Thymus (tissue), 11 donors: ENCODE data around the gene SETBP1. TPM values are rescaled to one million over a fixed set of nuclear protein-coding genes. Genes with fewer than 3 reads are reported as not detected.

Experiments used
- DNase-seq, 9 donors: peaks; one replicate each; pipeline ENCODE4 v3.0.0-alpha.2; 2013; ENCODE audit warnings: low spot score in 9 of 9, low read depth in 6 of 9, missing footprints in 1 of 9
- H3K27ac ChIP-seq, 2 donors: one replicate each; pipeline ENCODE4 v1.5.1; 2013; ENCODE audit warnings: control low read depth in 1 of 2, low read depth in 1 of 2, low read length in 1 of 2, mild to moderate bottlenecking in 1 of 2, moderate library complexity in 1 of 2
- H3K27me3 ChIP-seq, 2 donors: one replicate each; pipeline ENCODE4 v1.5.1; 2013; ENCODE audit warnings: low read length in 1 of 2; ENCODE audit not compliant: control insufficient read depth in 2 of 2, insufficient read depth in 1 of 2
- H3K36me3 ChIP-seq, 2 donors: one replicate each; pipeline ENCODE4 v1.5.1; 2013; ENCODE audit warnings: low read length in 1 of 2, mild to moderate bottlenecking in 1 of 2, moderate library complexity in 1 of 2; ENCODE audit not compliant: control insufficient read depth in 2 of 2, insufficient read depth in 2 of 2
- H3K4me1 ChIP-seq, 2 donors: one replicate each; pipeline ENCODE4 v1.5.1; 2013; ENCODE audit warnings: low read length in 2 of 2; ENCODE audit not compliant: control insufficient read depth in 2 of 2, insufficient read depth in 2 of 2
- H3K4me3 ChIP-seq, 2 donors: one replicate each; pipeline ENCODE4 v1.5.1; 2013; ENCODE audit warnings: low read length in 2 of 2, control low read depth in 1 of 2, mild to moderate bottlenecking in 1 of 2
- H3K9me3 ChIP-seq, 2 donors: one replicate each; pipeline ENCODE4 v1.5.1; 2013; ENCODE audit warnings: low read length in 1 of 2, mild to moderate bottlenecking in 1 of 2; ENCODE audit not compliant: control insufficient read depth in 2 of 2, insufficient read depth in 1 of 2
- WGBS: extraction: QIAGEN DNeasy Blood & Tissue Kit; methylation state at CpG from one replicate; pipeline ENCODE4 v1.1.7; 2013; 5-methylcytosine and 5-hydroxymethylcytosine counted together
- polyA plus RNA-seq: library from polyadenylated mRNA; stranded (reverse); fragments of 200-250 nt; gene quantifications from one replicate; pipeline ENCODE4 v1.2.3, GENCODE V29; 2013
- total RNA-seq: library from RNA; stranded (reverse); fragments of 120-200 nt; gene quantifications from one replicate; pipeline ENCODE4 v1.2.4, GENCODE V29; 2013
- donor health status: healthy.

Gene SETBP1
- total and polyA plus RNA-seq, 2 donors, result 3.3 to 8.5 TPM

GRCh38 chr18:44748582-44748981 is 67.9 kb downstream of the SETBP1 start:
- DNase-seq, result no peak
- WGBS, result 98% methylated on average over 5 of the region's 5 CpGs
- no peak overlapping the region for H3K4me3 ChIP-seq
- no peaks in the 10 kb centered on the region for H3K9me3 ChIP-seq
- H3K4me1 ChIP-seq, result peaks cover 0 to 5% of the 10 kb centered on the region in 2 donors
- H3K36me3 ChIP-seq, result no peaks in the 10 kb centered on the region
- H3K27ac ChIP-seq, result no peak overlapping the region
- no peaks in the 10 kb centered on the region for H3K27me3 ChIP-seq

- H3K27ac ChIP-seq, result no peak overlapping the region
- no peaks in the 10 kb centered on the region for H3K27me3 ChIP-seq
- H3K4me3 ChIP-seq, result no peak overlapping the region
- H3K36me3 ChIP-seq, result no peaks in the 10 kb centered on the region
- WGBS, result 94% methylated on average over 1 of the region's 1 CpG
- DNase-seq, result no peak
- H3K9me3 ChIP-seq, result no peaks in the 10 kb centered on the region
- no peaks in the 10 kb centered on the region for H3K4me1 ChIP-seq
These were observed 70.1 kb downstream of the SETBP1 start for GRCh38 chr18:44750774-44751173.

- DNase-seq, result no peak
These were observed 73.9 kb downstream of the SETBP1 start for GRCh38 chr18:44754567-44754966.

DNA sequence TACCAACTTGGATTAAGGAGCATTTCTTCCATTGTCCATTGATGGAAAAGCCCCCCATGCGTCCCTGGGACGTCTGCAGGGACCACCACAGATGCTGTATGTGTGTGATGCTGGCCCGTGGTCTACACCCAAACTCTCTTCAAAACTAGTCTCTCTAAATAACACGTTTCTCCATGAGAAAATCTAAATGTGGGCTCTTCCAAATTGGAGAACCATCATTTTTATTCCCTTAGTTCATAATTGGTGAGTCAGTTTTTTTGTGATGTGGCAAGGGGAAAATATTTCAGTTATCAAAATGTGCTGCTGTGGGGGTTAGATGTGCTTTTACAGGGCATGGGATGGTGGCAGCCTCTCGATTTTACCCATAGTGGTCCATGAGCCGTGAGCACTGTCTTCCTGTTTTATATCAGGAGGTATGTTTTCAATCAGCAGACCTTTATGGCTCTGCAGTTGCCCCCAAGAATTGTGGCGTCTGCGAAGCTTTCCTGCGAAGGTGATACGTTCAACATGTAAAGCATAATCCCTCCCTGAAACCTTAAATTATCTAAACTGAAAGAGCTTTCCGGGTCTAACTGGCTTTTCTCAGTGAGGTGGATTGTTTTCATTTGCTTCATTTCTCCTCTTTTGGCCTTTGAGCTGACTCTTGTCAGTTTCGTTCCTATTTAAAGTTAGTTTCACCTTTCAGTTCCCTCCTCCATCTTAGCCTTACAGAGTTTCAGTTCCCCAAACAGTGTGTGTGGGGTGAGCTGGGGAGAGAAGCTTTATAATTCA is 78.4 kb downstream of the SETBP1 start:
- H3K4me1 ChIP-seq, result peaks cover 2 to 13% of the 10 kb centered on the region in 2 donors

More at GRCh38 chr18:44754567-44754966, 73.9 kb downstream of the SETBP1 start:
- no peaks in the 10 kb centered on the region for H3K27me3 ChIP-seq
- H3K4me1 ChIP-seq, result peaks cover 2 to 8% of the 10 kb centered on the region in 2 donors
- H3K36me3 ChIP-seq, result no peaks in the 10 kb centered on the region
- WGBS, result 97% methylated on average over 2 of the region's 2 CpGs
- no peak overlapping the region for H3K4me3 ChIP-seq
- H3K27ac ChIP-seq, result no peak overlapping the region
- no peaks in the 10 kb centered on the region for H3K9me3 ChIP-seq

GRCh38 chr18:44759925-44760342 is 79.2 kb downstream of the SETBP1 start:
- no peak overlapping the region for H3K4me3 ChIP-seq
- peak overlapping the region; percentile 1 to 56 for H3K27ac ChIP-seq
- no peaks in the 10 kb centered on the region for H3K9me3 ChIP-seq
- peak in 2 of 9 donors; percentile 11 to 33 for DNase-seq
- H3K27me3 ChIP-seq, result no peaks in the 10 kb centered on the region
- WGBS, result 84% methylated on average over 1 of the region's 1 CpG
- peaks cover 2 to 13% of the 10 kb centered on the region in 2 donors for H3K4me1 ChIP-seq
- H3K36me3 ChIP-seq, result no peaks in the 10 kb centered on the region

More for the DNA sequence above, 78.4 kb downstream of the SETBP1 start:
- H3K27me3 ChIP-seq, result no peaks in the 10 kb centered on the region
- DNase-seq, result peak in 7 of 9 donors; percentile 12 to 63 (median 15)
- WGBS, result 42% methylated on average over 12 of the region's 12 CpGs
- no peaks in the 10 kb centered on the region for H3K9me3 ChIP-seq
- no peak overlapping the region for H3K4me3 ChIP-seq
- peak overlapping the region in 1 of 2 donors; percentile 56 for H3K27ac ChIP-seq
- H3K36me3 ChIP-seq, result no peaks in the 10 kb centered on the region

DNA sequence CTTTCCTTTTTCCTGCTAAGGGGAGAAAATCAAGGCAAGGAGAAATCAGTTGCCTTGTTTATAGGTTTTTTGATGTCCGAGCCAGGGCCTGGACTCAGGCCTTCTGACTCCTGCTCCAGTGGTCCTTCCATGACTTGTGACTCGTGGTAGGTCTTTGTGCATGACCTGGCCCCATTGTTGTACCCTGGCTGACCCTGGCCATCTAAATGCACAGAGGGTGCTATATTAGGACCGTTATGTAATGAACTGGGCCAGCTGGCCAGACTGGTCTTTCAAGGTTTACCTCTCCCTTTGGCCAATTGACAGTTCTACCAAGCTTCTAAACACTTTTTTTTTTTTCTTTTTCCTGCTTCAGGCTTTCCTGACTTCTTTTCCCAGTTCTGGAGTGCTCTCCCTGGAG is 81.1 kb downstream of the SETBP1 start:
- no peaks in the 10 kb centered on the region for H3K9me3 ChIP-seq
- DNase-seq, result no peak
- WGBS, result 63% methylated on average over 3 of the region's 3 CpGs
- no peaks in the 10 kb centered on the region for H3K27me3 ChIP-seq
- peak overlapping the region in 1 of 2 donors; percentile 19 for H3K27ac ChIP-seq
- H3K4me3 ChIP-seq, result no peak overlapping the region
- H3K36me3 ChIP-seq, result no peaks in the 10 kb centered on the region
- H3K4me1 ChIP-seq, result peaks cover 2 to 13% of the 10 kb centered on the region in 2 donors

DNA sequence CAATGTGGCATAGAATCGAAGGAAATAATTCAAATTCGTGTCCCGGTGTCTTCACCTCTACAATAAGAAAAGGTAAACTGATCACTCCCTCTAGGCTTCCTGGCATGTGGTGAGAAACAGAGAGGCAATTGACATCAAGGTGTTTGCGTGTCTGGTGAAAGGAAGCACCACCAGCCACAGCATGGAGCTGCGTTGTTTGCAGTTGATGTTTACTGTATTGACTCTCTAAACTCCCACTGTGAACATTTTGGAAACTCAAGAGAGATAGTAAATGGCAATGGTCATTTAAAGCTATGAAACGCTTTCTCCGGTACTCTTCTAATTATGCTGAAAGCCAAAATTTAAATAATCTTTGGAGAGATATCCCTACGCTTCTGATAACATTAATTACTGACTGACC is 82.6 kb downstream of the SETBP1 start:
- H3K36me3 ChIP-seq, result no peaks in the 10 kb centered on the region
- DNase-seq, result no peak
- 98% methylated on average over 8 of the region's 8 CpGs for WGBS
- no peak overlapping the region for H3K27ac ChIP-seq
- no peaks in the 10 kb centered on the region for H3K27me3 ChIP-seq
- peaks cover 2 to 13% of the 10 kb centered on the region in 2 donors for H3K4me1 ChIP-seq
- H3K9me3 ChIP-seq, result no peaks in the 10 kb centered on the region
- no peak overlapping the region for H3K4me3 ChIP-seq

GRCh38 chr18:44764863-44765262 is 84.2 kb downstream of the SETBP1 start:
- Histone ChIP-seq H3K27ac (no peak overlapping the region), H3K4me3 (no peak overlapping the region), H3K9me3 (no peaks in the 10 kb centered on the region), H3K36me3 (no peaks in the 10 kb centered on the region), H3K27me3 (no peaks in the 10 kb centered on the region), H3K4me1 (peaks cover 0 to 5% of the 10 kb centered on the region in 2 donors)
- DNase-seq, result no peak
- WGBS, result 97% methylated on average over 3 of the region's 3 CpGs

DNA sequence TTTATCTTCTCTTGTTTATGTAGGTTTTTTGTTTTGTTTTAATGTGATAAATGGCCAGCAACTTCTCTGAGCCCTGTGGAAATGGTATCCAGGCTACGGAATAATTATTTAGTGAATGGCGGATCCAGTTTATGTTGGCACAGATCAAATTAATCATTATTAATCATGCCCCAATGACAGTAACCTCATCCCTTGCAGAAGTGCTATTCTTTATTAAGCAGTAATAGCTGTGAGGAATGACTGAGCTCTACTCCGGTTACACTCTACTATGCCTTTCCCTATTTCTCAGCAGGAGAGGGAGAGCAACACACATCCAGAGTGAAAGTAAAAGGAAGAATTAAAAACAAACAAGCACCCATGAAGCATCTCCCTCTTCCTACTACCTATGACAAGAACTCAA is 84.8 kb downstream of the SETBP1 start:
- WGBS, result 98% methylated on average over 3 of the region's 3 CpGs
- H3K4me3 ChIP-seq, result no peak overlapping the region
- H3K27me3 ChIP-seq, result no peaks in the 10 kb centered on the region
- no peak for DNase-seq
- peaks cover 0 to under 1% of the 10 kb centered on the region in 2 donors for H3K4me1 ChIP-seq
- no peaks in the 10 kb centered on the region for H3K36me3 ChIP-seq
- H3K9me3 ChIP-seq, result no peaks in the 10 kb centered on the region
- no peak overlapping the region for H3K27ac ChIP-seq
